Spleen (tissue), 11 donors: ENCODE data around the gene ADCY1. TPM values are rescaled to one million over a fixed set of nuclear protein-coding genes. Genes with fewer than 3 reads are reported as not detected.

Source experiments
- DNase-seq: peaks from one replicate; pipeline ENCODE4 v3.0.0-alpha.2; 2020
- H3K27ac ChIP-seq, 8 donors: fragments of 200-600 bp; sonication (generic) in 7 of 8; 1 replicate in 4 of 8; 2 replicates in 4 of 8; pipeline versions ENCODE4 v1.5.0 to v1.8.0; 2016 to 2021; ENCODE audit warnings: inconsistent platforms in 4 of 8, mild to moderate bottlenecking in 4 of 8, moderate library complexity in 1 of 8
- H3K27me3 ChIP-seq, 7 donors: fragments of 200-600 bp; sonication (generic) in 6 of 7; replicated peaks in 1 of 7; 1 replicate in 4 of 7; 2 replicates in 3 of 7; pipeline versions ENCODE4 v1.5.0 to v1.8.0; 2016 to 2021; ENCODE audit warnings: inconsistent platforms in 3 of 7, mild to moderate bottlenecking in 1 of 7
- H3K36me3 ChIP-seq, 6 donors: fragments of 200-600 bp; sonication (generic) in 5 of 6; 1 replicate in 4 of 6; 2 replicates in 2 of 6; pipeline versions ENCODE4 v1.5.0 to v1.8.0; 2016 to 2021; ENCODE audit warnings: inconsistent platforms in 2 of 6
- H3K4me1 ChIP-seq, 6 donors: fragments of 200-600 bp; sonication (generic) in 5 of 6; 1 replicate in 3 of 6; 2 replicates in 3 of 6; pipeline versions ENCODE4 v1.5.0 to v1.8.0; 2016 to 2021; ENCODE audit warnings: inconsistent platforms in 3 of 6
- H3K4me3 ChIP-seq, 8 donors: fragments of 200-600 bp; sonication (generic) in 7 of 8; 1 replicate in 4 of 8; 2 replicates in 4 of 8; pipeline versions ENCODE4 v1.5.0 to v1.8.0; 2016 to 2021; ENCODE audit warnings: inconsistent platforms in 4 of 8, mild to moderate bottlenecking in 4 of 8, moderate library complexity in 2 of 8
- H3K9me3 ChIP-seq, 8 donors: fragments of 200-600 bp; sonication (generic) in 7 of 8; 1 replicate in 4 of 8; 2 replicates in 4 of 8; pipeline versions ENCODE4 v1.5.0 to v1.8.0; 2016 to 2021; ENCODE audit warnings: inconsistent platforms in 4 of 8
- CTCF ChIP-seq, 11 experiments: fragments of 200-600 bp in 7 of 11; fragments of 450-650 bp in 4 of 11; sonication (generic) in 4 of 11; IDR thresholded peaks in 8 of 11; conservative IDR thresholded peaks in 3 of 11; 1 replicate in 7 of 11; 2 replicates in 4 of 11; pipeline versions ENCODE4 v1.4.0 to v1.8.0; 2016 to 2021; ENCODE audit warnings: antibody characterized with exemption in 11 of 11, inconsistent platforms in 4 of 11, mild to moderate bottlenecking in 1 of 11
- POLR2A ChIP-seq, 3 donors: fragments of 450-650 bp; IDR thresholded peaks; one replicate each; pipeline ENCODE4 v1.5.1; 2017; ENCODE audit warnings: antibody characterized with exemption in 3 of 3, mild to moderate bottlenecking in 1 of 3
- POLR2AphosphoS5 ChIP-seq, 3 donors: sonication (generic); formaldehyde crosslinking; IDR thresholded peaks; one replicate each; pipeline ENCODE4 v1.5.1; 2017; ENCODE audit warnings: antibody characterized with exemption in 3 of 3
- WGBS, 5 donors: extraction: QIAGEN DNeasy Blood & Tissue Kit in 3 of 5; methylation state at CpG; one replicate each; pipeline versions ENCODE4 v1.1.5 to v1.1.7; 2013 to 2018; 5-methylcytosine and 5-hydroxymethylcytosine counted together
- intact Hi-C: fragments of 100-400 bp; cut with DNase I; formaldehyde crosslinking; loops from one replicate; pipeline ENCODE4 v1.15.0; 2023; ENCODE audit warnings: low total_unique reads
- polyA plus RNA-seq, 3 donors: library from polyadenylated mRNA; stranded (reverse); fragments of 200-250 nt; gene quantifications; one replicate each; pipeline ENCODE4 v1.2.1, GENCODE V29; 2013
- total RNA-seq, 7 donors: library from RNA; depleted of rRNA in 3 of 7; stranded (reverse); fragments of >200 nt in 3 of 7; fragmentation: NEBNext Ultra II Directional in 4 of 7; extraction: Animal tissue kit (Norgen Biotek cat#: 25700) in 4 of 7; gene quantifications; one replicate each; pipeline versions ENCODE4 v1.1.0 to v1.2.1, GENCODE V29; 2016 to 2021
- donor health status: healthy with polysubstance abuse.
- donor health status: DM: no; HTN: no; CAD: no; lungs with moderate emphysema.
- donor health status: DM: no; HTN: no; CAD: no.
- donor health status: Bipolar disorder and iron deficiency.
- donor health status: healthy.
- donor health status: DM: no; HTN: no; CAD: no.
- donor health status: DM: yes; HTN: yes; CAD: no.

The ADCY1 gene
- total and polyA plus RNA-seq, 10 donors = 0.05 to 6.6 (median 1.8) TPM

- intact Hi-C loops = no loop called here
- TF ChIP-seq POLR2A (IDR thresholded peaks at IDR 0.05) (no peak), POLR2AphosphoS5 (IDR thresholded peaks at IDR 0.05) (no peak), CTCF (IDR thresholded peaks at IDR 0.05 in 8 of 11, conservative IDR thresholded peaks at IDR 0.05 in 3 of 11) (no peak)
- Histone ChIP-seq H3K27me3 (peaks cover 3 to 74% (median 32%) of the 10 kb centered on the region in 7 donors), H3K36me3 (no peaks in the 10 kb centered on the region), H3K4me1 (peaks cover 0 to 21% (median 14%) of the 10 kb centered on the region in 6 donors), H3K4me3 (no peak overlapping the region), H3K9me3 (no peaks in the 10 kb centered on the region), H3K27ac (no peak overlapping the region)
- DNase-seq = peak; percentile 40
- 61 to 84% (median 72%) methylated on average over 3 of the region's 3 CpGs for WGBS, 5 donors
Observed at GRCh38 chr7:45578022-45578421, 3.9 kb downstream of the ADCY1 start.

GRCh38 chr7:45578467-45578866 lies 4.3 kb downstream of the ADCY1 start:
- DNase-seq = peak; percentile 47
- H3K9me3 ChIP-seq = no peaks in the 10 kb centered on the region
- H3K4me1 ChIP-seq = peaks cover 0 to 21% (median 13%) of the 10 kb centered on the region in 6 donors
- H3K36me3 ChIP-seq = no peaks in the 10 kb centered on the region
- peaks cover 3 to 69% (median 32%) of the 10 kb centered on the region in 7 donors for H3K27me3 ChIP-seq
- no peak overlapping the region for H3K4me3 ChIP-seq
- no peak overlapping the region for H3K27ac ChIP-seq
- TF ChIP-seq POLR2AphosphoS5 (IDR thresholded peaks at IDR 0.05) (no peak), POLR2A (IDR thresholded peaks at IDR 0.05) (no peak), CTCF (IDR thresholded peaks at IDR 0.05 in 8 of 11, conservative IDR thresholded peaks at IDR 0.05 in 3 of 11) (no peak)
- intact Hi-C loops = no loop called here
- WGBS, 5 donors = 64 to 100% (median 80%) methylated on average over 1 of the region's 1 CpG

- intact Hi-C loops = no loop called here
- H3K9me3 ChIP-seq = no peaks in the 10 kb centered on the region
- WGBS, 5 donors = 50 to 59% (median 57%) methylated on average over 7 of the region's 7 CpGs
Observed at GRCh38 chr7:45579391-45579801, 5.2 kb downstream of the ADCY1 start.

More at GRCh38 chr7:45579391-45579801, 5.2 kb downstream of the ADCY1 start:
- Histone ChIP-seq H3K36me3 (no peaks in the 10 kb centered on the region), H3K4me3 (no peak overlapping the region), H3K4me1 (peaks cover 0 to 15% (median 10%) of the 10 kb centered on the region in 6 donors), H3K27ac (no peak overlapping the region), H3K27me3 (peaks cover 0 to 62% (median 26%) of the 10 kb centered on the region in 7 donors)
- TF ChIP-seq CTCF (IDR thresholded peaks at IDR 0.05 in 8 of 11, conservative IDR thresholded peaks at IDR 0.05 in 3 of 11) = no peak
- TF ChIP-seq POLR2A (IDR thresholded peaks at IDR 0.05) = no peak
- no peak for TF ChIP-seq POLR2AphosphoS5 (IDR thresholded peaks at IDR 0.05)
- DNase-seq = peak; percentile 57
